NCI-H226 (cell line): Measurements from ENCODE around the gene KRT5.
A peak's percentile ranks its signal among the peaks of the same experiment; 100 is the strongest.

Experiments
- DNase-seq: peaks from one replicate; pipeline ENCODE4 v3.0.0-alpha.2; 2015

Gene KRT5

GRCh38 chr12:52519826-52520662, at the start of gene KRT5:
Gene KRT5, minus strand, starts transcription at chr12:52520394. Its CDS starts 98 bp downstream, at chr12:52520296.
- DNase-seq: no peak

DNA sequence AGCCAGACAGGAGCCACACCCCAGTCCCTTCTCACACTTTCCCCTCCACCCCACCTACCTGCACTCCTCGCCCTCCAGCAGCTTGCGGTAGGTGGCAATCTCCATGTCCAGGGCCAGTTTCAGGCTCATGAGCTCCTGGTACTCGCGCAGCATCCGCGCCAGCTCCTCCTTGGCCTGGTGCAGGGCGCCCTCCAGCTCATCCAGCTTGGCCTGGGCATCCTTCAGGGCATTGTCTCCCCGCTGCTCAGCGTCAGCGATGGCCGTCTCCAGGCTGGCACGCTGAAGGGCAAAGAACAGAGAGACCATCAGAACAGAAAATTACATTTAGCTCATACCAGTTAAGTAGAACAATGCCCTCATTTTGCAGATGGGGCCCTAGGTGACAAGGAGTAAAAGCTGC, 47.9 kb upstream of the KRT5 start:
- no peak for DNase-seq

GRCh38 chr12:52566847-52567291, 46.7 kb upstream of the KRT5 start:
- no peak for DNase-seq

GRCh38 chr12:52564582-52564981, 44.4 kb upstream of the KRT5 start:
- no peak for DNase-seq

DNA sequence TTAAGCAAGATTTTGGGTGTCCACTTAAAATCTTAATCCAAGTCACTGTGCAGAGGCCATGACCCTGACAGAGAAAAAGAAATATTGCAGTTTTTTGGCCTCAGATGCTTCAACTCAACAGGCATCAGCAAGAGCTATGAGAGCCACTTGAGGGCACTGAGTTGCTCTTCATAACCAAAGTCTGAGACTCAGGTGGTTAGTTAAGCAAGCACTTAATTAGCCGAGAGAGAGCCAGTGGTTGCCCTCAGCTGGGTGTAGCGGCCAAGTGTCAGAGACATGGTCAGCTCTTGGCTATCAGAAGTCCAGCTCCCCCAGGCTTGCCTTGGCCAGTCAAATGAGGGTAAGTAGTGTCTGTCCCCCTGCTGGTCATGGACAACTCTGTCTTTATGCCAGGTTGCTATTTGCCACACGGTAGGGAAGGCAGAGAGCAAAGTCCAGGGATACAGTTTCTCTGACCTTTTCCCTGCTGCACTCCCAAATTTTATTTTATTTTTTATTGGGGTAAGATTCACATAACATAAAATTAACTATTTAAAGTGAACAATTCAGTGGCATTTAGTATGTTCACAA, 41.8 kb upstream of the KRT5 start:
- no peak for DNase-seq

- DNase-seq: no peak
Observed at GRCh38 chr12:52559979-52560378, 39.8 kb upstream of the KRT5 start.

DNA sequence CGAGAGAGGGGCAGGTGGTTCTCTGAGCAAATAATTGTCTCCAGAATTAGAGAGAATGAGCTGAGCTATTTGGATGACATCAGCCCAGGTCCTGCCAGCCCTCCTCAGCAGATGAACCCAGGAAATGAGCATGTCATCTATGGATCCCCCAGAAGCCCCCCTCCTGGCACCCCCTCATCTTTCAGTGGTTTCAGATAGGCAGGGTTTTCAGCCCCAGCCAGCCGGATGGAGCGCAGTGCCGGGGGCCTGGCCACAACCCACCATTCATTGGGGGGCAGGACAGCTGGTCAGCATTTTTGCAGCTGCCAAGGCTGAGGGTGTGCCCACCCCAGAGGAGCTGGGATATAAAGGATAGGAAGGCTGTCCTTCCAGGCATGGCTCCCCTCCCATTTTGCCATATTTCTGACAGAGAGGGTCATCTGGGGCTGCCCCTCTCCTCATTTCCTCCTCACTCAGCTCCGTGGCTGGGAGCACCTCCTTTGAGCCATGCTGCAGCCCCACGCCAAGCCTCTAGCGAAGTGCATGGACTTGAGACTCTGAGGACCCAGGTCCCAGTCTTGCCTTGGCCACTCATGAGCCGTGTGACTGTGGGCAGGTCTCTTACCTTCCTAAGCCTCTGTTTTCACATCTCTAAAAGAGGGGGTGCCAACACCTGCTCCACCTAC, 38.7 kb upstream of the KRT5 start:
- DNase-seq: no peak

- no peak for DNase-seq
Observed at GRCh38 chr12:52557476-52557875, 37.3 kb upstream of the KRT5 start.

DNA sequence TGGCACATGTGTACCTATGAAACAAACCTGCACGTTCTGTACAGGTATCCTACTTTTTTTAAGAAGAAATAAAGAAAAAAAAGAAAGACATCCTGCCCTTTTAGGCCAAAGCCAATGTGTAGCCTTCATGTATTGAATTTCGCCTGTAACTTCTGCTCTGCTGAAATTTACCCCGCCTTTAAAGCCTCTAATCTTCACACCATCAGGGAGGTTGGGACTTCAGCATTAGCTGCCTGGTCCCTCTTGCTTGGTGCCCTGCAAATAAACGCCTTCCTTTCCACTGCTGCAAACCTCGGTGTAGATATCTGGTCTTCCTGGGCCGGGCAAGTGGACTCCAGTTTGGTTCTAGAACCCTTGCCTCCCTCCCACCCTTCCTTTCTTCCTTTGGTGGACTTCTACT, 35.4 kb upstream of the KRT5 start:
- DNase-seq: no peak

GRCh38 chr12:52552681-52553195, 32.5 kb upstream of the KRT5 start, which contains the start of gene KRT71:
Gene KRT71, minus strand, starts transcription at chr12:52553145. Its CDS starts 68 bp downstream, at chr12:52553077.
- DNase-seq: no peak

DNA sequence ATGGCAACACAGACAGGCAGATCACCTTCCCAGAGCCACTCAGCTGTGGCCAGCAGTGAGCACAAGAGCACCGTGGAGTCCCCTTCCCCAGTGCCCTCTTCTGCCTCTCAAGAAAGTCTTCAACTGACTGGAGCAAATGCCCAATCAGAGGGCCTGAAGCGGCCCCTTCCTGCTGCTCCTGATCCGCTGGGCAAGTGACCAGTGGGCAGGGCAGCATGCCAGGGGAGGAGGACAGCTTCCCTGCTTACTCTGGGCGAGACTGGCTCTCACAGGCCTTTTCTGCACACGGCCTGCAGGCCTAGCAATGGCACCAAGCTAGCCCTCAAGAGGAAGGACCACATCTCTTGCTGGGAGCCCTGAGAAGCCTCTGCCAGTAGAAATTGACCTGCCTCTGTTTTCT, 31.9 kb upstream of the KRT5 start:
- DNase-seq: no peak

DNA sequence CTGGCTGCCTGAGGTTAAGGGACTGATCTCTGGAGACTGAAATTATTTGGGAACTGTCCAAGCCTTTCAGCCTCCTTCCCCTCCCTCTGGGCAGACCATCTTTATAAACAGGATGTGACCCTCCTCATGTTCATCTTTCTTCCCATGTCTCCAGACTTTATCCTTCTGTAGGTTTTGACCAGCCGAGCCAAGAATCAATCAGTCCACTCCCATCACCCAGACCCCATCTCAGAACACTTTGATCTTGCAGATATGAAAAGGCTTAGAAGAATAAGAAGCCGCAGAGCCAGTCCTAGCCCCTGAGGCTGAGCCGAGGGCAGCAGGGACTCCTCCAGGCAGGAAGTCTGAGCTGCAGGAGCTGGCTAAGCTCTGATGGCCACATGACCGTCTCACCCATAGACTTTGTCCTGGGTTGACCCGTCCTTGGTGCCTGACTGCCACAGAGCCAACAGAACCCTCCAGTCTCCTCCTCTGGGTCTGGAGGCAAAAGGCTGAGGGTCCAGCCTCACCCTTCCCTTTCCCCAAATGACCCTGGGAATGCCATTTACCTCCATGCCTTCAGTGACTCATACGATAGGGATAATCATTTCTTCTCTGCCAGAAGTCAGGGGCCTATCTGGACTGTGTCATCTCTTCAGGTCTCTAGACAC, 31.1 kb upstream of the KRT5 start:
- peak; percentile 33 for DNase-seq

DNA sequence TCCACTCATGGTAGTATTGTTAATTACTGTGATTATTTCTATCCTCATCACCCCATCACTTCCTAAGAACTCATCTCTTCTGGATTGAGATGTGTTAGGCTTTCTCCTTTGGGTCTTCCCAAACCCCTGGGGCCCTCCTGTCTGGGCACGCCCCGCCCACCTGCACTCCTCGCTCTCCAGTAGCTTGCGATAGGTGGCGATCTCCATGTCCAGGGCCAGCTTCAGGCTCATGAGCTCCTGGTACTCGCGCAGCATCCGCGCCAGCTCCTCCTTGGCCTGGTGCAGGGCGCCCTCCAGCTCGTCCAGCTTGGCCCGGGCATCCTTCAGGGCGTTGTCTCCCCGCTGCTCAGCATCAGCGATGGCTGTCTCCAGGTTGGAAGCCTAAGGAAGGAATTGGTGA, 25.9 kb upstream of the KRT5 start:
- no peak for DNase-seq

GRCh38 chr12:52543985-52544883, 24.0 kb upstream of the KRT5 start:
- DNase-seq: no peak

DNA sequence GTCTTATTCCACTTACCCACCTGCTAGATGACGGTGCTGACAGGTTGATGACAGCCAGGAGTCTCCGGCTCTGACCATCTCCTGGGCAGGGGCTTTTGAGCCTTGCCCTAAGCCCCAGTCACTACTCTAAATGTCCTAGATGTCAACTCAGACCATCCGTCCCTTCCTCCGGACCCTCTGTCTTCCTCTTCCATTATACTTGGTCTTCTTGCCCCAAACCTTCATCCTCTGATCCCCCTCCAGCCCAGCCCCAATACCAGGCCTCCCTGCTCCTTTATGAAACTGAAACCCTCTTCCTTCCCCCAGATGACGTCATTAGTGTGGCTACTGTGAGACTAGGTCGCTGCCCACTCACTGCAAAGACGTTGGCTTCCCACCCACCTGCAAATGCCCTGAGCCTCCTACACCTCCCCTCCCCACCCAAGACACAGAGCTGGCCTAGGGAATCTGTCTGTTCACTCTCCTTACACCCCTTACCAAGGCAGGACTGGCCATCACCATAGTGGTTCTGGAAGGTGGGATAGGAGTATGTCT, 22.7 kb upstream of the KRT5 start:
- no peak for DNase-seq

DNA sequence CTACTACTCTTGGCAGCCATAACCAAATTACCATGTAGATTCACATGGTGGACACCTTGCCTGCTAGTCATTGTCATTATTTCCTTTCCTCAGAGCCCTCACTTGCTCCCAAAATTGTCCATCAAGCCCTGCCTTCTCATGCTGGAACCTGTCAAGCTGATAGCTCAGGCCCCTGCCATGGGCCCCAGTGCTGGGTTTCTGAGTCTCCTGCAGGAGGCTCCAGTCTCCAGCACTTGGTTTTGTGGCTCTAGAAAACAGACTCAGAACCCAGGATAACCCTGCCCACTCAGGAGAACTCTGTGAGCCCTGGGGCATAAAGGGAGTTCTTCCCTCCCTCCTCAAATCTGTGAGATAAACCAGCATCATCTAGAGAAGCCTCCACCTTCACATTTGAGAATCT, 22.0 kb upstream of the KRT5 start:
- peak; percentile 34 for DNase-seq

DNA sequence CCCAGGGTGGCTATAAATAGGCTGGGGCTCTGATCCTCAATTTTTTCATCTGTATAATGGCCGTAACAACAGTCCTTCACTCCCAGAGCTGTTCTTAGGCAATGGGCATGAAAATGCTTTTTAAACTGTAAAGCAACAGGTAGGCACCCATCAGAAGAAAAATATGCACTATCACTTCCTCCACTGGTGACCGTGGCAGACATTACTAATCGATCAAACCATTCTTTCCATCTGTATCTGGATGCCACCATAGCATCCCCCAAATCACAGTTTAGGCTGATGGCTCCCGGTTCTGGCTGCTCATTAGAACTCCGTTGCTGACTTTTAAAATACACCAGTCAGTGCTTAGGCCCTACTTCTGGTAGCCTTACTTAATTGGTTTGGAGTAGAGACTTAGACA, 21.5 kb upstream of the KRT5 start:
- no peak for DNase-seq

DNA sequence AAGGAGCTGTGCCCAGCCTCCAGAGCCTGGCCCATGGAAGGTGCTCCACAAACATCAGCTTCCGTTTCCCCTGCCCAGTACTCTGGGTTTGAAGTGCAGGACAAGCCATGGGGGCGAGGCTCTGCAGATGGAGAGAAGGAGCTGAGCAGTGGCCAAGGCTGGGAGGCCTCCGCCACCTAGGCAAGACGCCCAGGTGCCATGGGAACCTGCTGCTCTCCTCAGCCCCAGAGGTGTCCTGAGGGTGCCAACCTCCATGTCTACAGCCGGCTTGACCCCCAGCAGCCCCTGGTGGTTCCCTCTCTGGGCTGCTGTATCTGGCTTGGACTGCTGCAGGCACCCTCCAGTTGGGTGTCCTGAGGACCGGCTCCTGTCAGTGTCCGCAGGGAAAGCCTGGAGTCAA, 20.3 kb upstream of the KRT5 start:
- DNase-seq: no peak

- no peak for DNase-seq
Observed at GRCh38 chr12:52539821-52540173, 19.6 kb upstream of the KRT5 start.

DNA sequence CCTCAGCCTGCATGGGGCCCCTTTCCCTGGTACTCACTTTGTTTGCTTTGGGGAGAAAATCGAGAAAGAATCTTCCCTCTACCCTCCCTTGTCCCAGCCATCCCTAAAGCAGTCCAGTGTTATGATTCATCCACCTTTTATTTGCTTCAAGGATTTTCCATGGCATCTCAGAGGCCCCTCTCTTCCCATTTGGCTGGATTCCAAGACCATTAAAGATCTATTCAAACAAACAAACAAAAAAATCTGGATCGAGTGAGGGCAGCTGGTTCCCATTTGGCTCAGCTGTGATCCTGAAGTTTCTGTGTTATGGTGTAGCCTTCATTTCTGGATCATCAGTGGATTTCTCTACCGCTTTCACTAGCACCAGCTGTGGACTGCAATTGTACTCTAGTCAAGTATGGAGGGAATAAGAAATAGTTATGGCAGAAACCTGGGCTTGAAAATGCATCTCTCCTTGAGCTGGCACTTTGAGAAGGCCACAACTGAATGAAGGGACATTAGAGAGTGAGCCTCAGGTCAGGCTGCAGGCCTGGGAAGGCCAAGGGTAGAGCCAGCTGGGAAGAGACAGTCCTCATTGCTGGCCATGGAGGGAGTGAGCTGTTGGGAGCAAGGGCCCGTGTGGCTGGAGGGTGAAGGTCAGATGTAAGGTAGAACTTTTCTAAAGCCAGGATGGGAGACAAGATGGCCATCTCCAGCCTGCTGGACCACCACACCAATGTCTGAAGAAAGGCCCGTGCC, 19.1 kb upstream of the KRT5 start:
- no peak for DNase-seq

DNA sequence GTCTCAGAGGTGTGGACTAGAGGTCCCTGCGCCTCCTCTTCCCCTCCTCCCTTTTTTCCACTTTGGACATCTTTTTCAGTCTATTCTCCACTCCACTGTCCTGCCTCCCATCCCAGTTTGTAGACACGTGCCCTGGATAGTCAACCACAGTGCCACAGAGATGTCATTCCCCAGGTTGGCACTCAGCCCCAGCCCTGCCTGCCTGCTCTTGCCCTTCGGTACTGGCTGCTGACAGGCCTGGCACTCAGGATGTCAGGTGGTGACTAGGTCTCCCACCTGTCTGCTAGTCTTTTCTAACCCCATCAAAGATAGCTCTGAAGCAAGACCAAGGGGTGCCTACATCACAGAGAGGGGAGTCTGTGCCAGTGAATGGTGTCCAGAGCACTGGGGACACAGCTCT, 16.9 kb upstream of the KRT5 start:
- DNase-seq: no peak
